RWPE1 (cell line): ENCODE results near the gene TAOK2.

ENCODE experiments used
- CTCF ChIA-PET: fragments of 350-600 bp; sonication (Branson Sonifier 250); formaldehyde crosslinking; extraction: SDS; loops from one replicate; lab custom pipeline; 2021; lab: Yijun Ruan, JAX
- POLR2A ChIA-PET: fragments of 400-600 bp; formaldehyde crosslinking; extraction: SDS; loops from one replicate; lab custom pipeline; 2020; ENCODE audit warnings: antibody characterized with exemption; ENCODE audit not compliant: low non-redundant PET; lab: Yijun Ruan, JAX
- DNase-seq: peaks from one replicate; pipeline ENCODE4 v3.0.0; 2012; ENCODE audit warnings: low spot score
- H3K27ac ChIP-seq: fragments of 450-650 bp; 2 replicates; pipeline ENCODE4 v1.5.1; 2017
- CTCF ChIP-seq: fragments of 450-650 bp; conservative IDR thresholded peaks from 2 replicates; pipeline ENCODE4 v1.5.1; 2017; ENCODE audit warnings: low read depth, mild to moderate bottlenecking

Gene TAOK2

GRCh38 chr16:30025156-30025555, 51.5 kb downstream of the TAOK2 start:
- ChIA-PET CTCF (interaction anchor here (0.5 kb wide), 1 partner anchor 381 kb away, joined by 7 read pairs; no protein-coding TSS in a partner anchor), POLR2A (no interaction called here)
- no peak for TF ChIP-seq CTCF
- no peak for DNase-seq
- no peak overlapping the region for H3K27ac ChIP-seq

GRCh38 chr16:30025574-30025973, 51.9 kb downstream of the TAOK2 start:
- CTCF ChIA-PET, result no interaction called here
- no peak overlapping the region for H3K27ac ChIP-seq
- POLR2A ChIA-PET, result no interaction called here
- no peak for TF ChIP-seq CTCF
- DNase-seq, result no peak

- TF ChIP-seq CTCF, result no peak
- DNase-seq, result no peak
- ChIA-PET POLR2A (no interaction called here), CTCF (no interaction called here)
- no peak overlapping the region for H3K27ac ChIP-seq
These were observed 52.8 kb downstream of the TAOK2 start for GRCh38 chr16:30026449-30026848.

- DNase-seq, result no peak
- H3K27ac ChIP-seq, result no peak overlapping the region
- no peak for TF ChIP-seq CTCF
- ChIA-PET POLR2A (interaction anchor here (0.5 kb wide), 1 partner anchor 27 kb away, joined by 4 read pairs; no protein-coding TSS in a partner anchor), CTCF (interaction anchor here (0.6 kb wide), 1 partner anchor 333 kb away, joined by 7 read pairs; no protein-coding TSS in a partner anchor)
These were observed 54.1 kb downstream of the TAOK2 start for GRCh38 chr16:30027588-30028437.

- no peak for DNase-seq
- CTCF ChIA-PET, result no interaction called here
- POLR2A ChIA-PET, result no interaction called here
- H3K27ac ChIP-seq, result no peak overlapping the region
- no peak for TF ChIP-seq CTCF
These were observed 54.9 kb downstream of the TAOK2 start for GRCh38 chr16:30028438-30029076.

GRCh38 chr16:30030011-30030685, 56.5 kb downstream of the TAOK2 start:
- DNase-seq, result no peak
- CTCF ChIA-PET, result no interaction called here
- no peak overlapping the region for H3K27ac ChIP-seq
- POLR2A ChIA-PET, result no interaction called here
- TF ChIP-seq CTCF, result no peak
